Neural progenitor cell (in vitro differentiated cells): Measurements from ENCODE around the gene VASH2. TPM values are rescaled to one million over a fixed set of nuclear protein-coding genes. Genes with fewer than 3 reads are reported as not detected.
"Not testable (repeated sequence)": the region's sequence is repeated elsewhere in the genome, so short reads cannot be mapped to it uniquely, and the experiment has no call there.

ENCODE experiments used
- DNase-seq: peaks from one replicate; pipeline ENCODE4 v3.0.0-alpha.2; 2016; ENCODE audit warnings: low spot score
- H2AFZ ChIP-seq: fragments of 200-600 bp; sonication (generic); replicated peaks from 2 replicates; pipeline ENCODE4 v1.6.1; 2016; ENCODE audit warnings: antibody characterized with exemption
- H3F3A ChIP-seq: fragments of 200-600 bp; sonication (generic); 2 replicates; pipeline ENCODE4 v1.6.1; 2016; ENCODE audit warnings: antibody characterized with exemption, low read depth
- H3K27ac ChIP-seq: fragments of 200-600 bp; sonication (generic); 2 replicates; pipeline ENCODE4 v1.5.1; 2016; ENCODE audit warnings: mild to moderate bottlenecking
- H3K27me3 ChIP-seq: fragments of 200-600 bp; sonication (generic); 2 replicates; pipeline ENCODE4 v1.6.1; 2016; ENCODE audit warnings: mild to moderate bottlenecking, moderate library complexity
- H3K36me3 ChIP-seq: fragments of 200-600 bp; sonication (generic); 2 replicates; pipeline ENCODE4 v1.5.1; 2016
- H3K4me1 ChIP-seq: fragments of 200-600 bp; sonication (generic); 2 replicates; pipeline ENCODE4 v1.6.1; 2016; ENCODE audit warnings: mixed run types
- H3K4me2 ChIP-seq: fragments of 200-600 bp; sonication (generic); 2 replicates; pipeline ENCODE4 v1.6.1; 2016
- H3K4me3 ChIP-seq: fragments of 200-600 bp; sonication (generic); 2 replicates; pipeline ENCODE4 v1.5.1; 2016
- H3K79me2 ChIP-seq: fragments of 200-600 bp; sonication (generic); 2 replicates; pipeline ENCODE4 v1.6.1; 2016; ENCODE audit warnings: low read depth
- H3K9ac ChIP-seq: fragments of 200-600 bp; sonication (generic); 2 replicates; pipeline ENCODE4 v1.6.1; 2016
- H3K9me3 ChIP-seq: fragments of 200-600 bp; sonication (generic); 2 replicates; pipeline ENCODE4 v1.5.1; 2016; ENCODE audit warnings: low read depth
- H4K20me1 ChIP-seq: fragments of 200-600 bp; sonication (generic); 2 replicates; pipeline ENCODE4 v1.6.1; 2016; ENCODE audit warnings: low read depth
- H3K27ac Mint-ChIP-seq: 3 replicates; pipeline ENCODE4 v1.8.0; 2021; ENCODE audit warnings: mixed read lengths
- H3K27me3 Mint-ChIP-seq: 2 replicates; pipeline ENCODE4 v1.8.0; 2022; ENCODE audit warnings: low read depth, mild to moderate bottlenecking, inconsistent platforms, moderate library complexity, mixed read lengths; ENCODE audit not compliant: insufficient read depth
- H3K36me3 Mint-ChIP-seq: 3 replicates; pipeline ENCODE4 v1.8.0; 2021; ENCODE audit warnings: mixed read lengths
- H3K4me1 Mint-ChIP-seq: 3 replicates; pipeline ENCODE4 v1.8.0; 2021; ENCODE audit warnings: mixed read lengths
- H3K4me3 Mint-ChIP-seq: 3 replicates; pipeline ENCODE4 v1.8.0; 2021; ENCODE audit warnings: mild to moderate bottlenecking, moderate library complexity, mixed read lengths
- H3K9me3 Mint-ChIP-seq: 3 replicates; pipeline ENCODE4 v1.8.0; 2020; ENCODE audit warnings: mixed read lengths
- EZH2 ChIP-seq: fragments of 200-600 bp; sonication (generic); IDR thresholded peaks from 2 replicates; pipeline ENCODE4 v1.6.1; 2017; ENCODE audit warnings: antibody characterized with exemption, mild to moderate bottlenecking, moderate library complexity
- EZH2phosphoT487 ChIP-seq: fragments of 200-600 bp; sonication (generic); IDR thresholded peaks from 2 replicates; pipeline ENCODE4 v1.6.1; 2017; ENCODE audit warnings: antibody characterized with exemption
- total RNA-seq: library from RNA; depleted of rRNA; stranded (reverse); fragments of >200 nt; gene quantifications from 2 replicates; pipeline ENCODE4 v1.2.3, GENCODE V29; 2015; ENCODE audit warnings: low replicate concordance
- TF ChIP-seq, protein P1 (sequence below): fragments of 200-600 bp; sonication (generic); IDR thresholded peaks from 2 replicates; pipeline ENCODE4 v1.5.1; 2017; ENCODE audit warnings: antibody characterized with exemption, mild to moderate bottlenecking

VASH2 gene
- total RNA-seq, 1 donor from 2014 or later: 5.2 TPM

DNA sequence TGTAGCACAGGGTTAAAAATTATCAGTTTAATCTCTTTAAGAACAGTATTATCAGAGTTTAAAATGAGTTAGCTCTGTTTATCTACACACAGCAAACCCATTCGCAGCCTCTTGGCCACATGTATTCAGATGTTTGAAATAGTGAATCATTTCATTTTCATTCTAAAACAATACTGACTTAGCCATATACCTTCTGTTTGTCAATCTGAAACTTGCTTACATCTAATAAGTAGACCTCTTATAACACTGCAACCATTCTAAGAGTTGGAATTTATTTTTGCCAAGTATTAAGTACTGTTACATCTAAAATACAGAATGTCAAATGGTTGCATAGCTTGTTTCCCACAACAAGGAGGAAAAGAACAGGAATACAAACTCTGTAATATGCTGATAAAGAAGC is 39.9 kb downstream of the VASH2 start:
- TF ChIP-seq, protein P1, sequence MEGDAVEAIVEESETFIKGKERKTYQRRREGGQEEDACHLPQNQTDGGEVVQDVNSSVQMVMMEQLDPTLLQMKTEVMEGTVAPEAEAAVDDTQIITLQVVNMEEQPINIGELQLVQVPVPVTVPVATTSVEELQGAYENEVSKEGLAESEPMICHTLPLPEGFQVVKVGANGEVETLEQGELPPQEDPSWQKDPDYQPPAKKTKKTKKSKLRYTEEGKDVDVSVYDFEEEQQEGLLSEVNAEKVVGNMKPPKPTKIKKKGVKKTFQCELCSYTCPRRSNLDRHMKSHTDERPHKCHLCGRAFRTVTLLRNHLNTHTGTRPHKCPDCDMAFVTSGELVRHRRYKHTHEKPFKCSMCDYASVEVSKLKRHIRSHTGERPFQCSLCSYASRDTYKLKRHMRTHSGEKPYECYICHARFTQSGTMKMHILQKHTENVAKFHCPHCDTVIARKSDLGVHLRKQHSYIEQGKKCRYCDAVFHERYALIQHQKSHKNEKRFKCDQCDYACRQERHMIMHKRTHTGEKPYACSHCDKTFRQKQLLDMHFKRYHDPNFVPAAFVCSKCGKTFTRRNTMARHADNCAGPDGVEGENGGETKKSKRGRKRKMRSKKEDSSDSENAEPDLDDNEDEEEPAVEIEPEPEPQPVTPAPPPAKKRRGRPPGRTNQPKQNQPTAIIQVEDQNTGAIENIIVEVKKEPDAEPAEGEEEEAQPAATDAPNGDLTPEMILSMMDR: no peak
- no peak for TF ChIP-seq EZH2
- TF ChIP-seq EZH2phosphoT487: no peak
- Histone ChIP-seq H3K9me3 (no peaks in the 10 kb centered on the region), H2AFZ (no peak overlapping the region), H3K27ac (no peak overlapping the region), H3K4me1 (no peaks in the 10 kb centered on the region), H3K79me2 (no peaks in the 10 kb centered on the region), H4K20me1 (no peaks in the 10 kb centered on the region), H3K9ac (no peak overlapping the region), H3F3A (peaks cover 16% of the 10 kb centered on the region), H3K4me2 (no peak overlapping the region), H3K4me3 (no peak overlapping the region), H3K27me3 (no peaks in the 10 kb centered on the region), H3K36me3 (peaks cover 11% of the 10 kb centered on the region)
- no peak for DNase-seq
- H3K27me3 Mint-ChIP-seq: peaks cover 2% of the 10 kb centered on the region
- H3K27ac Mint-ChIP-seq: no peak overlapping the region
- peaks cover 5% of the 10 kb centered on the region for H3K36me3 Mint-ChIP-seq
- no peaks in the 10 kb centered on the region for H3K4me1 Mint-ChIP-seq
- no peaks in the 10 kb centered on the region for H3K9me3 Mint-ChIP-seq
- no peak overlapping the region for H3K4me3 Mint-ChIP-seq

DNA sequence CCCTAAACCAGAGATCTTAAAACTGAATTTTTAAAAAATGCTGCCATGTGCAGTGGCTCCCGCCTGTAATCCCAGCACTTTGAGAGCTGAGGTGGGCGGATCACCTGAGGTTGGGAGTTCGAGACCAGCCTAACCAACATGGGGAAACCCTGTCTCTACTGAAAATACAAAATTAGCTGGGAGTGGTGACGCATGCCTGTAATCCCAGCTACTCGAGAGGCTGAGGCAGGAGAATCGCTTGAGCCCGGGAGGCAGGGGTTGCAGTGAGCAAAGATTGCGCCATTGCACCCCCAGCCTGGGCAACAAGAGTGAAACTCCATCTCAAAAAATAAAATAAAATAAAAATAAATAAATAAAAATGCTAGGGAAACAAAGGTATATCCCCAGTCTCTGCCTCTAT is 43.6 kb downstream of the VASH2 start:
- not testable (repeated sequence) for H3K79me2 ChIP-seq, H4K20me1 ChIP-seq, DNase-seq, H2AFZ ChIP-seq, H3K9me3 ChIP-seq, H3K4me1 ChIP-seq, H3K27ac Mint-ChIP-seq, H3K27me3 ChIP-seq, H3K4me1 Mint-ChIP-seq, H3K9me3 Mint-ChIP-seq, H3K27ac ChIP-seq, H3K4me3 ChIP-seq, H3K9ac ChIP-seq, H3K4me3 Mint-ChIP-seq, H3K27me3 Mint-ChIP-seq, H3K4me2 ChIP-seq
- peaks cover 13% of the 10 kb centered on the region for H3K36me3 Mint-ChIP-seq
- peaks cover 12% of the 10 kb centered on the region for H3K36me3 ChIP-seq
- H3F3A ChIP-seq: peaks cover 30% of the 10 kb centered on the region

DNA sequence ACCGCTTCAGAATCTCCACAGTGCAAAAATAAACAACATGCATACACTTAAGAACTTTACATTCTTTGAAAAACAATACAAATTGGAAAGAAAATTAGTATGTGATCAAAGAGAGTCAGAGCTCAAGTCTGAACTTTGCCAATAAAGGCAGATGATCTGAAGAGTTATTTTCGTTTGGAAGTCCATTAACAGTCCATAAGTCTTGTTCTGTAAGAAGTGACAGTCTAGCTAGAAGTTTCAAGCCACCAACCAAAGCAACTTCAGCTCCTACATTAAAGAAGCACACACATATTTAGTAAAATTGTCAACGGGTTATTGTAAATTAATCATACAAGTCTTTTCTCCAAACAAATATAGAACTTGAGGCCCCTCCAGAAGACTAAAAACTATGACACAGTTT is 44.6 kb downstream of the VASH2 start:
- peaks cover 15% of the 10 kb centered on the region for H3K36me3 ChIP-seq
- no peaks in the 10 kb centered on the region for H3K27me3 Mint-ChIP-seq
- H3K9ac ChIP-seq: no peak overlapping the region
- H3K36me3 Mint-ChIP-seq: peaks cover 17% of the 10 kb centered on the region
- H3K79me2 ChIP-seq: no peaks in the 10 kb centered on the region
- H3K9me3 ChIP-seq: no peaks in the 10 kb centered on the region
- H3K4me1 Mint-ChIP-seq: no peaks in the 10 kb centered on the region
- peaks cover 24% of the 10 kb centered on the region for H3F3A ChIP-seq
- H2AFZ ChIP-seq: no peak overlapping the region
- no peak overlapping the region for H3K27ac ChIP-seq
- H3K4me1 ChIP-seq: no peaks in the 10 kb centered on the region
- no peak for DNase-seq
- H3K4me3 ChIP-seq: no peak overlapping the region
- H4K20me1 ChIP-seq: no peaks in the 10 kb centered on the region
- no peaks in the 10 kb centered on the region for H3K9me3 Mint-ChIP-seq
- no peaks in the 10 kb centered on the region for H3K27me3 ChIP-seq
- H3K4me2 ChIP-seq: no peak overlapping the region
- no peak overlapping the region for H3K4me3 Mint-ChIP-seq
- H3K27ac Mint-ChIP-seq: no peak overlapping the region
- TF ChIP-seq, protein P1: no peak
- TF ChIP-seq EZH2: no peak
- no peak for TF ChIP-seq EZH2phosphoT487

DNA sequence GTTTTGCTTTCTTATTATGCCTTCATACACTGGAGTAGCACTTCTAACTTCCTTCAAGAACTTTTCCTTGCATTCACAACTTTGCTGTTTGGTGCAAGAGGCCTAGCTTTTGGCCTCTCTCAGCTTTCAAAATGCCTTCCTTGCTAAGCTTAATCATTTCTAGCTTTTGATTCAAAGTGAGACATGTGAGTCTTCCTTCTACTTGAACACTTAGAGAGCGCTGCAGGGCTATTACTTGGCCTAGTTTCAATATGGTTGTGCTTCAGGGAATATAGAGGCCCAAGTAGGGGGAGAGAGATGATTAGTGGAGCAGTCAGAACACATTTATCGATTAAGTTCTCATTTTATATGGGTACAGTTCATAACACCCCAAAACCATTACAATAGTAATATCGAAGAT is 52.9 kb downstream of the VASH2 start:
- no peaks in the 10 kb centered on the region for H3K9me3 Mint-ChIP-seq

More for the DNA sequence above, 52.9 kb downstream of the VASH2 start:
- H3F3A ChIP-seq: no peaks in the 10 kb centered on the region
- no peaks in the 10 kb centered on the region for H3K9me3 ChIP-seq
- DNase-seq: no peak
- Mint-ChIP-seq H3K4me1 (no peaks in the 10 kb centered on the region), H3K4me3 (no peak overlapping the region), H3K27ac (no peak overlapping the region), H3K36me3 (peaks cover 14% of the 10 kb centered on the region), H3K27me3 (no peaks in the 10 kb centered on the region)
- no peak overlapping the region for H2AFZ ChIP-seq
- no peaks in the 10 kb centered on the region for H4K20me1 ChIP-seq
- no peak overlapping the region for H3K9ac ChIP-seq
- no peak overlapping the region for H3K27ac ChIP-seq
- peaks cover 14% of the 10 kb centered on the region for H3K36me3 ChIP-seq
- H3K4me3 ChIP-seq: no peak overlapping the region
- H3K4me1 ChIP-seq: no peaks in the 10 kb centered on the region
- H3K79me2 ChIP-seq: no peaks in the 10 kb centered on the region
- TF ChIP-seq EZH2 (no peak), EZH2phosphoT487 (no peak)
- TF ChIP-seq, protein P1: no peak
- no peaks in the 10 kb centered on the region for H3K27me3 ChIP-seq
- no peak overlapping the region for H3K4me2 ChIP-seq
